ENCODE results near the gene UBTD2. TPM values are rescaled to one million over a fixed set of nuclear protein-coding genes. Genes with fewer than 3 reads are reported as not detected.

Gene UBTD2
- total RNA-seq, 1 donor from 2014 or later = 45.9 TPM

DNA sequence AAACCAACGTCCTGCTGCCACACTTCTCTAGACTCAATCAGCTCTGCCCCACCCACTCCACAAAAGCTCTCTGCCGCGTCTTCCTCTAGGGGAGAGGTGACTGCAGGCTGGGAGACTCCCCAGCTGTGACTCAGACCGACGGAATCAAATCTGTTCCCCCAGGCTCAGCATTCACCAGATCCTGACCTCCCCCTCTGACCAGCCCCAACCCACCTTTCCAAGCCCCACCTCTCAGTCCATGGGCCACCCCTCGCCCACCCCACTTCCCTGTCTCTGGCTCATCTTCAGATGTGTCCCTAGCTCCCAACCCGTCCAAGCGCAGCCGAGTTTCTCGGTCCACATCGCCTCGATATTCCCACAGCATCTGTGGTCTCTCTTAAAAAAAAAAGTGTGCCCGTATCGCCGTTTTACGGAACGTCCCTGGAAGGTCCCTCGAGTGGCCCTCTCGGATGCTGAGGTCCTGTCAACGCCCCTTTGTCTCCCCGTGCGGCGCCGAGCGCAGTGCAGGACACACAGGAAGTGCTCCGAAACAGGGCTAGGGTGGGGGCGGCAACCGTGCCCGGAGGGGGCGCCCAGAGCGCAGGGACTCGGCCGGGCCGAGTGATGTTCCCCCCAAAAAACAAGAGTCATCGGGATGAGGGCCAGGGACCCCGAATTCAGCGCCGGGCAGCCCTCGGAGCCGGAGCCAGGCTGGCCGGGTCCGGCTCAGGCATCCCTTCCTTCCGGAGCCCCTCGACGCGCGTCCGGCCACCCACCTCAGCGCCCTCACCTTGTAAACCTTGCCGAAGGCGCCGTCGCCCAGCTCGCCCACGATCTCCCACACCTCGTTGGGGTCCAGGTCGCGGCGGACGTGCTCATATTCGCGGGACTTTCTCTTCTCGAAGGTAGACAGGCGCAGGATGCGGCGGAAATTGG is 96.2 kb downstream of the UBTD2 start:
- H3K27me3 ChIP-seq (ENCODE audit: control insufficient read depth in 3 of 3, insufficient read depth in 3 of 3, low read length in 3 of 3) = no peaks in the 10 kb centered on the region
- peak overlapping the region; percentile 78 to 94 (median 85) for H3K4me3 ChIP-seq (ENCODE audit: low read length in 3 of 3)
- H3K9ac ChIP-seq (ENCODE audit: low read depth in 1 of 3, low read length in 3 of 3) = peak overlapping the region; percentile 61 to 84 (median 76)
- no peaks in the 10 kb centered on the region for H3K36me3 ChIP-seq (ENCODE audit: control insufficient read depth in 3 of 3, insufficient read depth in 3 of 3, low read length in 3 of 3)
- H3K9me3 ChIP-seq (ENCODE audit: control insufficient read depth in 3 of 3, low read length in 3 of 3) = no peaks in the 10 kb centered on the region
- H3K27ac ChIP-seq (ENCODE audit: low read depth, low read length) = peak overlapping the region; percentile 75
- peaks cover 13 to 24% (median 19%) of the 10 kb centered on the region in 3 donors for H3K4me1 ChIP-seq (ENCODE audit: control insufficient read depth in 3 of 3, insufficient read depth in 3 of 3, low read length in 3 of 3)

DNA sequence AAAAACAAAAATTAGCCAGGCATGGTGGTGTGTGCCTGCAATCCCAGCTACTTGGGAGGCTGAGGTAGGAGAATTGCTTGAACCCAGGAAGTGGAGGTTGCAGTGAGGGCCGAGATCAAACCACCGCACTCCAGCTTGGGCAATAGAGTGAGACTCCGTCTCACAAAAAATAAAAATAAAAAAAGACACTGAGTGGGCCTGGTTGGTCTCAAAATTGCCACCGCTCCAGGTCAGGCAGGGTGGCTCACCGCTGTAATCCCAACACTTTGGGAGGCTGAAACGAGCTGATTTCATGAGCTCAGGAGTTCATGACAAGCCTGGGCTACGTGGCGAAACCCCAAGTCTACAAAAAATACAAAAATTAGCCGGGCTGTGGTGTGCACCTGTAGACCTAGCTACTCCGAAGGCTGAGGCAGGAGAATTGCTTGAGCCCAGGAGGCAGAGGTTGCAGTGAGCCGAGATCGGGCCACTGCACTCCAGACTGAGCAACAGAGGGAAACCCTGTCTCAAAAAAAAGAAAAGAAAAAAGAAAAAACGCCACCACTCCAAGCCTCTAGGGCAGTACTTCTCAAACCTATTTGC is 97.4 kb downstream of the UBTD2 start:
- Histone ChIP-seq H3K9me3 (ENCODE audit: control insufficient read depth in 3 of 3, low read length in 3 of 3) (no peaks in the 10 kb centered on the region), H3K27ac (ENCODE audit: low read depth, low read length) (peak overlapping the region; percentile 36), H3K4me3 (ENCODE audit: low read length in 3 of 3) (peak overlapping the region in 1 of 3 donors; percentile 94), H3K27me3 (ENCODE audit: control insufficient read depth in 3 of 3, insufficient read depth in 3 of 3, low read length in 3 of 3) (no peaks in the 10 kb centered on the region), H3K9ac (ENCODE audit: low read depth in 1 of 3, low read length in 3 of 3) (peak overlapping the region in 1 of 3 donors; percentile 76), H3K4me1 (ENCODE audit: control insufficient read depth in 3 of 3, insufficient read depth in 3 of 3, low read length in 3 of 3) (peaks cover 13 to 24% (median 19%) of the 10 kb centered on the region in 3 donors), H3K36me3 (ENCODE audit: control insufficient read depth in 3 of 3, insufficient read depth in 3 of 3, low read length in 3 of 3) (no peaks in the 10 kb centered on the region)

DNA sequence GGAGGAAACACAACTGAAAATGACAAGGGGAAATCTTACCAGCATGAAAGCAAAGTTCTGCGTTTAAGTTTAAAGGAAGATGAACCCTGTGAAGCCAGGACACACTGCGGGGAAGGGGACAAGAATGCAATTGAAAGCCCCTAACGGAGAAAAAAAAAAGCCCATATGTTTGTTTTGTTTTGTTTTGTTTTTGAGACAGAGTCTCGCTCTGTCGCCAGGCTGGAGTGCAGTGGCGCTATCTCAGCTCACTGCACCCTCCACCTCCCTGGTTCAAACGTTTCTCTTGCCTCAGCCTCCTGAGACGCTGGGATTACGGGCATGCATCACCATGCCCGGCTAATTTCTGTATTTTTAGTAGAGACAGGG is 98.5 kb downstream of the UBTD2 start:
- no peak overlapping the region for H3K9ac ChIP-seq (ENCODE audit: low read depth in 1 of 3, low read length in 3 of 3)
- no peak overlapping the region for H3K27ac ChIP-seq (ENCODE audit: low read depth, low read length)
- no peaks in the 10 kb centered on the region for H3K9me3 ChIP-seq (ENCODE audit: control insufficient read depth in 3 of 3, low read length in 3 of 3)
- no peak overlapping the region for H3K4me3 ChIP-seq (ENCODE audit: low read length in 3 of 3)
- H3K4me1 ChIP-seq (ENCODE audit: control insufficient read depth in 3 of 3, insufficient read depth in 3 of 3, low read length in 3 of 3) = peaks cover 13 to 24% (median 19%) of the 10 kb centered on the region in 3 donors
- no peaks in the 10 kb centered on the region for H3K27me3 ChIP-seq (ENCODE audit: control insufficient read depth in 3 of 3, insufficient read depth in 3 of 3, low read length in 3 of 3)
- H3K36me3 ChIP-seq (ENCODE audit: control insufficient read depth in 3 of 3, insufficient read depth in 3 of 3, low read length in 3 of 3) = no peaks in the 10 kb centered on the region

DNA sequence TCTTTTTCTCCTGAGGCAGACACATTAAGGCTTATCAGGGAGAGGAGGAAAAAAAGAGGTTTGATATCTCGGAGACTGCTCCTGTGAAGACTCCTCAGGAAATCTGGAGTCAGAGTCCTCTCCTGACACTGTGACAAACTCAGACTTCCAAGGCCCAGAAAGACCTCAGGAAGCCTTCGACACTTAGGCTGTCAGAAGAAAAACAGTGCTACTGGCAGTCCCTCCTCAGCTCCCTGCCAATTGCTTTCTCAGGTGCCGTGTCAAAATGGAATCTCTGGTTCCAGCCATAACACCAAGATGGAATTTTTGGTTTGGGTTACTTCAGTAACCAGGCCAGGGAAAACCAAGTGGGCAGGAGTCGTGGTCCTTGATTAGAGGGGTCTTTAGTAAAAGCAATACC is 99.7 kb downstream of the UBTD2 start:
- peaks cover 13 to 31% (median 24%) of the 10 kb centered on the region in 3 donors for H3K4me1 ChIP-seq (ENCODE audit: control insufficient read depth in 3 of 3, insufficient read depth in 3 of 3, low read length in 3 of 3)
- H3K9me3 ChIP-seq (ENCODE audit: control insufficient read depth in 3 of 3, low read length in 3 of 3) = no peaks in the 10 kb centered on the region
- H3K27ac ChIP-seq (ENCODE audit: low read depth, low read length) = no peak overlapping the region
- H3K27me3 ChIP-seq (ENCODE audit: control insufficient read depth in 3 of 3, insufficient read depth in 3 of 3, low read length in 3 of 3) = no peaks in the 10 kb centered on the region
- H3K36me3 ChIP-seq (ENCODE audit: control insufficient read depth in 3 of 3, insufficient read depth in 3 of 3, low read length in 3 of 3) = no peaks in the 10 kb centered on the region
- H3K4me3 ChIP-seq (ENCODE audit: low read length in 3 of 3) = no peak overlapping the region
- H3K9ac ChIP-seq (ENCODE audit: low read depth in 1 of 3, low read length in 3 of 3) = no peak overlapping the region

DNA sequence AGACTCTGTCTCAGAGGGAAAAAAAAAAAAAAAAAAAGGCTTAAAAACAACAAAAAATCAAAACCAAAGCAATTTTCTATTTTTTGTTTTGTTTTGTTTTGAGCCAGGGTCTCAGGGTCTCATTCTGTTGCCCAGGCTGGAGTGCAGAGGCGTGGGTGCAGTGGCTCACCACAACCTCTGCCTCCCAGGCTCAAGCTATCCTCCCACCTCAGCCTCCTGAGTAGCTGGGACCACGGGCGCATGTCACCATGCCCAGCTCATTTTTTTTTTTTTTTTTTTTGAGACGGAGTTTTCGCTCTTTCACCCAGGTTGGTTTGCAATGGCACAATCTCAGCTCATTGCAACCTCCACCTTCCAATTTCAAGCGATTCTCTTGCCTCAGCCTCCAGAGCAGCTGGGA is 101.3 kb downstream of the UBTD2 start:
- H3K4me1 ChIP-seq (ENCODE audit: control insufficient read depth in 3 of 3, insufficient read depth in 3 of 3, low read length in 3 of 3) = peaks cover 16 to 35% (median 25%) of the 10 kb centered on the region in 3 donors
- no peak overlapping the region for H3K4me3 ChIP-seq (ENCODE audit: low read length in 3 of 3)

DNA sequence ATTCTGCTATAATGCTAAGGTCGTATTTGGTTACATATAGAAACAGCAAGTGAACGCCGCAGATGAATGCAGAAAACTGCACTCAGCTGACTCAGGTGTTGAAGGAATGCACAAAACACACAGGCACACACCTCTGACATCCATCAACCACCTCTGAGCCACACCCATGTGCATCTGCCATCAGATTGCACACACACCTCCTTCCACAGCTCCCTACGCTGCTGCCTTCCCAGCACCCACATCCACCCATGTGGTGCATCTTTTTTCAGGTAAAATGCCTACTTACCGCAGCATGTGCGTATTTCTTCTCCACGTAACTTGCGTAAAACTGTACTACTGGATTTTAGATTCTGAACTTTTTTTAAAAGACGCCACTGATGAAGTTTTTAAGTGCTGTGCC is 102.6 kb downstream of the UBTD2 start:
- Histone ChIP-seq H3K27me3 (ENCODE audit: control insufficient read depth in 3 of 3, insufficient read depth in 3 of 3, low read length in 3 of 3) (no peaks in the 10 kb centered on the region), H3K9me3 (ENCODE audit: control insufficient read depth in 3 of 3, low read length in 3 of 3) (no peaks in the 10 kb centered on the region), H3K4me3 (ENCODE audit: low read length in 3 of 3) (no peak overlapping the region), H3K4me1 (ENCODE audit: control insufficient read depth in 3 of 3, insufficient read depth in 3 of 3, low read length in 3 of 3) (peaks cover 10 to 31% (median 15%) of the 10 kb centered on the region in 3 donors), H3K27ac (ENCODE audit: low read depth, low read length) (no peak overlapping the region), H3K36me3 (ENCODE audit: control insufficient read depth in 3 of 3, insufficient read depth in 3 of 3, low read length in 3 of 3) (no peaks in the 10 kb centered on the region), H3K9ac (ENCODE audit: low read depth in 1 of 3, low read length in 3 of 3) (no peak overlapping the region)

More for the DNA sequence above, 101.3 kb downstream of the UBTD2 start:
- Histone ChIP-seq H3K9ac (ENCODE audit: low read depth in 1 of 3, low read length in 3 of 3) (no peak overlapping the region), H3K27ac (ENCODE audit: low read depth, low read length) (no peak overlapping the region), H3K27me3 (ENCODE audit: control insufficient read depth in 3 of 3, insufficient read depth in 3 of 3, low read length in 3 of 3) (no peaks in the 10 kb centered on the region), H3K9me3 (ENCODE audit: control insufficient read depth in 3 of 3, low read length in 3 of 3) (no peaks in the 10 kb centered on the region), H3K36me3 (ENCODE audit: control insufficient read depth in 3 of 3, insufficient read depth in 3 of 3, low read length in 3 of 3) (no peaks in the 10 kb centered on the region)

DNA sequence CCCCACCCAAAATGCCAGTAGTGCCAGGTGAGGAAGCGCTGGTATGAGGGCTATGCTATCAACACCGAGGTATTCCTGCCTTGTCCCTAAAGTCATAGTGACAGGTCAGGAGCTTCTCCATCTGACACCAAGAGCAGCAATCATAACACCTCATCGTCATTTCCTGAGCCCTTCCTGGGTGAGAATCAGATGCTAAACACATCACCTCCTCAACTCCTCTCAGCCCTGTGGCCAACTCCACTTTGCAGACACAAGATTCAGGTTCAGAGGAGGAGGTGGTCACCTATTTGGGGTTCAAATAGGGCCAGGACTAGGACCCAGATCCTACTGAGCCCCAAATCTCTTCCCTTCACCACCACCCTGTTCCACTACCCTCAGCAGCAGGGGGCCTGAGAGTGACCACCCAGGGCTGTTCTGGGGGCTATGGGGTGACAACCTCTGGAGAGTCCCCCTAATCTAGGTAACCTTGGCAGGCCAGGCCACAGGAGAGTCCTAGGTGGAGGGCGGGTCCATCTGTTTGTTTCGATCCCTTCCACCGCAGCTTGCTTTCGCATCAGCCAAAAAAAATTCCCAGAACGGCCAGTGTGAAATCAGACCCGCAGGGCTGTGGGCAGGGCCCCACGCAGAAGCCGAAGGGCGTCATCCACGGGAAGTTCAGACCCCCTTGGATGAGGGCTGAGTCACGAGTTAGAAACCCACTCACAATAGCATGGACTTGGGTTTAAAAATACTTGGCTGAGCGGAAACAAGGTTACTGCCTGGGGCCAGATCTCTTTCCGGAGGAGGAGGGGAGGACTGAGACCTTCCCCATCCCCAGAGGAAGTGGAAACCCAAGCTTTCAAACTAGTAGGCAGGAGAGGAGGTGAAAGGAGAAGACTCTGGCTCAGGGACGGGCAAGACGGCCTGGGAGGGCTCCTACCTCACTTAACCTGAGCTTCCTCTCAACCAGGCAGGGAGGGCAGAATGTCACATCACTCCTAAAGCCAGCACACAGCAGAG is 104.3 kb downstream of the UBTD2 start:
- Histone ChIP-seq H3K27ac (ENCODE audit: low read depth, low read length) (peak overlapping the region; percentile 74), H3K27me3 (ENCODE audit: control insufficient read depth in 3 of 3, insufficient read depth in 3 of 3, low read length in 3 of 3) (no peaks in the 10 kb centered on the region), H3K4me3 (ENCODE audit: low read length in 3 of 3) (peak overlapping the region in 2 of 3 donors; percentile 35 to 43), H3K9me3 (ENCODE audit: control insufficient read depth in 3 of 3, low read length in 3 of 3) (no peaks in the 10 kb centered on the region), H3K36me3 (ENCODE audit: control insufficient read depth in 3 of 3, insufficient read depth in 3 of 3, low read length in 3 of 3) (no peaks in the 10 kb centered on the region), H3K9ac (ENCODE audit: low read depth in 1 of 3, low read length in 3 of 3) (peak overlapping the region in 2 of 3 donors; percentile 3 to 33), H3K4me1 (ENCODE audit: control insufficient read depth in 3 of 3, insufficient read depth in 3 of 3, low read length in 3 of 3) (peaks cover 22 to 31% (median 23%) of the 10 kb centered on the region in 3 donors)

DNA sequence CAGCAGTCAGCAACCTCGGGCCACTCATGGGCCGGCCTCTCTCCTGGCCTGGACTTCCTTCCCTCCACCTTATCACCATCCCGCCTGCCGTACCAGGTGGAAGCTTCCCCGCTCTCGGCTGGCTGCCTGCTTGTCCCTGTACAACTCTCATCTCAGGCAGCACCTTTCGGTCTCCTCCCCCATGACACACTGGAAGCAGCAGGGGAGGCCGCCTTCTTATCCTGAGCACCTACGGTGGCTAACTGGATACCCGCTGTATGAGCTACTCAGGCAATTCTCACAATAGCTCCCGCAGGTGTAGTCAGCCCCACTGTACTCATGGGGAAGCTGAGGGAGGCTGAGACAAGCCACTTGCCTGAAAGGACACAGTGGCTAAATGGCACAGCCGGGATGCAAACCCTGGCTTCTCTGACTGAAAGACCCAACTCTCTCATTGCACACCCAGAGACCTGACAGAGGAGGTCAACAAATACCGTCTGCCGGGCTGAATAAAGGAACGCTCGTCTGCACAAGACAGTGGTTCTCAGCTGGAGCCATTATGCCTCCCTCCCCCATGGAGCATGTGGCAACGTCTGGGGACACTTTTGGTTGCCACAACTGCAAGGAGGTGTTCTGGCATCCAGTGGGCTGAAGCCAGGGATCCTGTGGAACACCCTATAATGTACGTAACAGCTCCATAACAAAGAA is 105.1 kb downstream of the UBTD2 start:
- Histone ChIP-seq H3K9ac (ENCODE audit: low read depth in 1 of 3, low read length in 3 of 3) (no peak overlapping the region), H3K9me3 (ENCODE audit: control insufficient read depth in 3 of 3, low read length in 3 of 3) (no peaks in the 10 kb centered on the region), H3K4me3 (ENCODE audit: low read length in 3 of 3) (no peak overlapping the region), H3K36me3 (ENCODE audit: control insufficient read depth in 3 of 3, insufficient read depth in 3 of 3, low read length in 3 of 3) (no peaks in the 10 kb centered on the region), H3K27ac (ENCODE audit: low read depth, low read length) (peak overlapping the region; percentile 74), H3K27me3 (ENCODE audit: control insufficient read depth in 3 of 3, insufficient read depth in 3 of 3, low read length in 3 of 3) (no peaks in the 10 kb centered on the region), H3K4me1 (ENCODE audit: control insufficient read depth in 3 of 3, insufficient read depth in 3 of 3, low read length in 3 of 3) (peaks cover 20 to 36% (median 24%) of the 10 kb centered on the region in 3 donors)

DNA sequence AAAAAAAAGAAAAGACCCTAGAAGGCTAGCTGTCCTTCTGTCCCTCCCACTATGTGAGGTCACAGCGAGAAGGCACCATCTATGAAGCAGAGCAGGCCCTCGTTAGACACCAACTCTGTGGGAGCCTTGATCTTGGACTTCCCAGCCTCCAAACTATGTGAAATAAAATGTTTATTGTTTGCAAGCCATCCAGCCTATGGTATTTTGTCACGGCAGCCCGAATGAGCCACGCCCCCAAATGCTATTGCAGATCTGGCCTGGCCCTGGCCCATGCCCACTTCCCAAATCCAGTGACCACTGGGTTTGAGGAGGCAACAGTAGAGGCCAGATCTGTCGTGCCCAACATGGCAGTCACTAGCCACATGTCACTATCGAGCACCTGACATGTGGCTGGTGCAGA is 106.4 kb downstream of the UBTD2 start:
- H3K9me3 ChIP-seq (ENCODE audit: control insufficient read depth in 3 of 3, low read length in 3 of 3) = no peaks in the 10 kb centered on the region
- H3K4me1 ChIP-seq (ENCODE audit: control insufficient read depth in 3 of 3, insufficient read depth in 3 of 3, low read length in 3 of 3) = peaks cover 26 to 45% (median 29%) of the 10 kb centered on the region in 3 donors
- no peak overlapping the region for H3K9ac ChIP-seq (ENCODE audit: low read depth in 1 of 3, low read length in 3 of 3)
- no peak overlapping the region for H3K4me3 ChIP-seq (ENCODE audit: low read length in 3 of 3)
- no peak overlapping the region for H3K27ac ChIP-seq (ENCODE audit: low read depth, low read length)
- no peaks in the 10 kb centered on the region for H3K27me3 ChIP-seq (ENCODE audit: control insufficient read depth in 3 of 3, insufficient read depth in 3 of 3, low read length in 3 of 3)
- H3K36me3 ChIP-seq (ENCODE audit: control insufficient read depth in 3 of 3, insufficient read depth in 3 of 3, low read length in 3 of 3) = no peaks in the 10 kb centered on the region

Measured in skeletal muscle tissue (tissue), 4 donors.